Measurements from ENCODE around the gene RPTN.

RPTN gene

DNA sequence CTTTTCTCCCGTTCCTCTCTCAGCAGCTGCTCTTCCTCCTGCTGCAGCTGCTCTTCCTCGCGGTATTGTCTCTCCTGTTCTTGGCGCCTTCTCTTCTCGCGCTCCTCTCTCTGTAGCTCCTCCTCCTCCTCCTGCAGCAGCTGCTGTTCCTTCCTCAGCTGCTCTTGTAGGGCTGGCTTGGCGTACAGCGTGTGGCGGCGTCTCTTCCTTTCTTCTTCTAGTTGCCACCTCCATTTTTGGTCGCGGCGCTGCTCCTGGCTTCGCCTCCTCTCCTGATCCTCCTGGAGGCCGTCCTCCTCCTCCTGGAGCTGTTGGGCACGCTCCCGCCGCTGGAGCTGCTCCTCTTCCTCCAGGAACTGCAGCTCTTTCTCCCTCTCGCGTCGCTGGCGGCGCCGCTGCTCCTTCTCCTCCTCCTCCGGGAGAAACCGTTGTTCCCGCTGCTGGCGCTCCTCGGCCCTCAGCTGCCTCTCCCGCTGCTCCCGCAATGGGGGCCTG, 48.6 kb downstream of the RPTN start:
- Histone ChIP-seq H4K91ac (ENCODE audit: low read length) (no peak overlapping the region), H3K36me3 (ENCODE audit: control insufficient read depth in 1 of 2, insufficient read depth in 2 of 2, low read depth in 1 of 2, low read length in 2 of 2) (no peaks in the 10 kb centered on the region), H2BK12ac (ENCODE audit: low read length in 2 of 2) (no peak overlapping the region), H2BK120ac (ENCODE audit: low read depth, low read length) (no peak overlapping the region), H3K14ac (ENCODE audit: low read length in 2 of 2) (no peak overlapping the region), H3K79me1 (replicated peaks; ENCODE audit: low read length, poor library complexity, severe bottlenecking) (no peaks in the 10 kb centered on the region), H3K4ac (ENCODE audit: low read depth in 1 of 2, low read length in 2 of 2) (no peak overlapping the region), H3K23ac (ENCODE audit: low read length in 2 of 2) (no peak overlapping the region), H3K9me3 (ENCODE audit: control insufficient read depth, low read length) (peaks cover 2% of the 10 kb centered on the region), H3K27me3 (ENCODE audit: control insufficient read depth in 1 of 2, insufficient read depth in 1 of 2, low read length in 2 of 2) (peaks cover 25 to 82% of the 10 kb centered on the region in 2 experiments), H3K4me2 (ENCODE audit: low read length, poor library complexity, severe bottlenecking) (no peak overlapping the region), H2AFZ (ENCODE audit: low read depth, low read length) (no peak overlapping the region), H3K18ac (ENCODE audit: low read depth in 1 of 2, low read length in 2 of 2) (no peak overlapping the region), H4K8ac (ENCODE audit: low read length) (no peak overlapping the region), H3K9ac (ENCODE audit: low read length) (peak overlapping the region; percentile 48), H2BK5ac (ENCODE audit: low read depth, low read length, poor library complexity, severe bottlenecking) (no peak overlapping the region), H2BK15ac (ENCODE audit: low read depth, poor library complexity, severe bottlenecking) (no peak overlapping the region), H3K4me1 (ENCODE audit: control insufficient read depth, insufficient read depth, low read depth, low read length) (no peaks in the 10 kb centered on the region), H3K4me3 (ENCODE audit: insufficient read depth in 1 of 2, low read depth in 1 of 2, low read length in 2 of 2) (peak overlapping the region in 1 of 2 experiments; percentile 81), H2AK5ac (ENCODE audit: low read length, severe bottlenecking) (no peak overlapping the region), H3K27ac (ENCODE audit: low read length, poor library complexity, severe bottlenecking) (no peak overlapping the region)
- WGBS, result 63% methylated on average over 31 of the region's 31 CpGs
- no peak for DNase-seq

DNA sequence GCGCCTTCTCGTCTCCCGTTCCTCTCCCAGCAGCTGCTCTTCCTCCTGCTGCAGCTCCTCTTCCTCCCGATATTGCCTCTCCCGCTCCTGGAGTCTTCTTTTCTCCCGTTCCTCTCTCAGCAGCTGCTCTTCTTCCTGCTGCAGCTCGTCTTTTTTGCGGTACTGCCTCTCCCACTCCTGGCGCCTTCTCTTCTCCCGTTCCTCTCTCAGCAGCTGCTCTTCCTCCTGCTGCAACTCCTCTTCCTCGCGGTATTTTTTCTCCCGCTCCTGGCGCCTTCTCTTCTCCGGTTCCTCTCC, 49.1 kb downstream of the RPTN start:
- peak overlapping the region in 1 of 2 experiments; percentile 81 for H3K4me3 ChIP-seq (ENCODE audit: insufficient read depth in 1 of 2, low read depth in 1 of 2, low read length in 2 of 2)
- H4K8ac ChIP-seq (ENCODE audit: low read length), result no peak overlapping the region
- 91% methylated on average over 15 of the region's 15 CpGs for WGBS

DNA sequence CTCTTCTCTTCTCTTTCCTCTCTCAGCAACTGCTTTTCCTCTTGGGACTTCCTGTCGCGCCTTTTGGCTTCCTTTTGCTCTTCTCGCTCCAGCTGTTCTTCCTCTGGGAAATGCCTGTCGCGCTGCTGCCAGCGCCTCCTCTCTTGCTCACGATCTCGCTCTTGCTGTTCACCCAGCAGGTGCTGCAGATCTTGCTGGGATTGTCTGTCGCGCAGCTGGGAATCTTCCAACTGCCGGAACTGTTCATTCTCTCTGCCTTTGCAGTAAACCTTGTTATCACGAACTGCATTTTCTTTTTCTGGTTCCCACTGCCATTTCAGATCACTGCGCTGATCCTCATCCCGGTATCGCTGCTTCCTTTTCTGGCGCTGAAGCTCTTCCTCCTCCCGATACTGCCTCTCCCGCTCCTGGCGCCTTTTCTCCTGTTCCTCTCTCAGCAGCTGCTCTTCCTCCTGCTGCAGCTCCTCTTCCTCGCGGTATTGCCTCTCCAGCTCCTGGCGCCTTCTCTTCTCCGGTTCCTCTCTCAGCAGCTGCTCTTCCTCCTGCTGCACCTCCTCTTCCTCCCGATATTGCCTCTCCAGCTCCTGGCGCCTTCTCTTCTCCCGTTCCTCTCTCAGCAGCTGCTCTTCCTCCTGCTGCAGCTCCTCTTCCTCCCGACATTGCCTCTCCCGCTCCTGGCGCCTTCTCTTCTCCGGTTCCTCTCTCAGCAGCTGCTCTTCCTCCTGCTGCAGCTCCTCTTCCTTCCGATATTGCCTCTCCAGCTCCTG, 49.6 kb downstream of the RPTN start:
- no peak overlapping the region for H3K23ac ChIP-seq (ENCODE audit: low read length in 2 of 2)
- no peak overlapping the region for H2AFZ ChIP-seq (ENCODE audit: low read depth, low read length)
- no peaks in the 10 kb centered on the region for H3K4me1 ChIP-seq (ENCODE audit: control insufficient read depth, insufficient read depth, low read depth, low read length)
- no peak overlapping the region for H3K4ac ChIP-seq (ENCODE audit: low read depth in 1 of 2, low read length in 2 of 2)
- H3K9me3 ChIP-seq (ENCODE audit: control insufficient read depth, low read length), result no peaks in the 10 kb centered on the region
- no peak overlapping the region for H2AK5ac ChIP-seq (ENCODE audit: low read length, severe bottlenecking)
- peak overlapping the region in 1 of 2 experiments; percentile 81 for H3K4me3 ChIP-seq (ENCODE audit: insufficient read depth in 1 of 2, low read depth in 1 of 2, low read length in 2 of 2)
- no peak overlapping the region for H2BK15ac ChIP-seq (ENCODE audit: low read depth, poor library complexity, severe bottlenecking)
- no peak for DNase-seq
- H3K36me3 ChIP-seq (ENCODE audit: control insufficient read depth in 1 of 2, insufficient read depth in 2 of 2, low read depth in 1 of 2, low read length in 2 of 2), result no peaks in the 10 kb centered on the region
- H3K4me2 ChIP-seq (ENCODE audit: low read length, poor library complexity, severe bottlenecking), result no peak overlapping the region
- no peak overlapping the region for H3K18ac ChIP-seq (ENCODE audit: low read depth in 1 of 2, low read length in 2 of 2)
- 83% methylated on average over 31 of the region's 31 CpGs for WGBS
- peaks cover 22 to 82% of the 10 kb centered on the region in 2 experiments for H3K27me3 ChIP-seq (ENCODE audit: control insufficient read depth in 1 of 2, insufficient read depth in 1 of 2, low read length in 2 of 2)
- H3K14ac ChIP-seq (ENCODE audit: low read length in 2 of 2), result no peak overlapping the region
- no peaks in the 10 kb centered on the region for H3K79me1 ChIP-seq (replicated peaks; ENCODE audit: low read length, poor library complexity, severe bottlenecking)
- H2BK5ac ChIP-seq (ENCODE audit: low read depth, low read length, poor library complexity, severe bottlenecking), result no peak overlapping the region
- H3K9ac ChIP-seq (ENCODE audit: low read length), result no peak overlapping the region
- H2BK120ac ChIP-seq (ENCODE audit: low read depth, low read length), result no peak overlapping the region
- H2BK12ac ChIP-seq (ENCODE audit: low read length in 2 of 2), result no peak overlapping the region
- no peak overlapping the region for H4K91ac ChIP-seq (ENCODE audit: low read length)
- no peak overlapping the region for H3K27ac ChIP-seq (ENCODE audit: low read length, poor library complexity, severe bottlenecking)
- H4K8ac ChIP-seq (ENCODE audit: low read length), result no peak overlapping the region

More for the DNA sequence above, 49.1 kb downstream of the RPTN start:
- H3K23ac ChIP-seq (ENCODE audit: low read length in 2 of 2), result no peak overlapping the region
- no peak overlapping the region for H3K27ac ChIP-seq (ENCODE audit: low read length, poor library complexity, severe bottlenecking)
- no peak overlapping the region for H2BK15ac ChIP-seq (ENCODE audit: low read depth, poor library complexity, severe bottlenecking)
- no peak overlapping the region for H4K91ac ChIP-seq (ENCODE audit: low read length)
- H3K18ac ChIP-seq (ENCODE audit: low read depth in 1 of 2, low read length in 2 of 2), result no peak overlapping the region
- H3K9me3 ChIP-seq (ENCODE audit: control insufficient read depth, low read length), result peaks cover 2% of the 10 kb centered on the region
- DNase-seq, result no peak
- H3K14ac ChIP-seq (ENCODE audit: low read length in 2 of 2), result no peak overlapping the region
- no peak overlapping the region for H2AFZ ChIP-seq (ENCODE audit: low read depth, low read length)
- H3K27me3 ChIP-seq (ENCODE audit: control insufficient read depth in 1 of 2, insufficient read depth in 1 of 2, low read length in 2 of 2), result peaks cover 24 to 82% of the 10 kb centered on the region in 2 experiments
- H3K9ac ChIP-seq (ENCODE audit: low read length), result peak overlapping the region; percentile 48
- H3K4me1 ChIP-seq (ENCODE audit: control insufficient read depth, insufficient read depth, low read depth, low read length), result no peaks in the 10 kb centered on the region
- H2BK120ac ChIP-seq (ENCODE audit: low read depth, low read length), result no peak overlapping the region
- H3K4ac ChIP-seq (ENCODE audit: low read depth in 1 of 2, low read length in 2 of 2), result no peak overlapping the region
- H2BK12ac ChIP-seq (ENCODE audit: low read length in 2 of 2), result no peak overlapping the region
- H3K79me1 ChIP-seq (replicated peaks; ENCODE audit: low read length, poor library complexity, severe bottlenecking), result no peaks in the 10 kb centered on the region
- no peak overlapping the region for H2BK5ac ChIP-seq (ENCODE audit: low read depth, low read length, poor library complexity, severe bottlenecking)
- no peaks in the 10 kb centered on the region for H3K36me3 ChIP-seq (ENCODE audit: control insufficient read depth in 1 of 2, insufficient read depth in 2 of 2, low read depth in 1 of 2, low read length in 2 of 2)
- H3K4me2 ChIP-seq (ENCODE audit: low read length, poor library complexity, severe bottlenecking), result no peak overlapping the region
- H2AK5ac ChIP-seq (ENCODE audit: low read length, severe bottlenecking), result no peak overlapping the region

- H3K4ac ChIP-seq (ENCODE audit: low read depth in 1 of 2, low read length in 2 of 2), result no peak overlapping the region
- no peak overlapping the region for H3K23ac ChIP-seq (ENCODE audit: low read length in 2 of 2)
- WGBS, result 92% methylated on average over 28 of the region's 28 CpGs
- no peak overlapping the region for H3K18ac ChIP-seq (ENCODE audit: low read depth in 1 of 2, low read length in 2 of 2)
- H3K14ac ChIP-seq (ENCODE audit: low read length in 2 of 2), result no peak overlapping the region
- no peak overlapping the region for H2AFZ ChIP-seq (ENCODE audit: low read depth, low read length)
- H2BK5ac ChIP-seq (ENCODE audit: low read depth, low read length, poor library complexity, severe bottlenecking), result no peak overlapping the region
- H3K27me3 ChIP-seq (ENCODE audit: control insufficient read depth in 1 of 2, insufficient read depth in 1 of 2, low read length in 2 of 2), result peaks cover 22 to 82% of the 10 kb centered on the region in 2 experiments
- H2BK12ac ChIP-seq (ENCODE audit: low read length in 2 of 2), result no peak overlapping the region
- H4K91ac ChIP-seq (ENCODE audit: low read length), result no peak overlapping the region
- H3K9ac ChIP-seq (ENCODE audit: low read length), result peak overlapping the region; percentile 56
- H3K79me1 ChIP-seq (replicated peaks; ENCODE audit: low read length, poor library complexity, severe bottlenecking), result no peaks in the 10 kb centered on the region
- H2AK5ac ChIP-seq (ENCODE audit: low read length, severe bottlenecking), result no peak overlapping the region
- no peak overlapping the region for H3K27ac ChIP-seq (ENCODE audit: low read length, poor library complexity, severe bottlenecking)
- no peaks in the 10 kb centered on the region for H3K4me1 ChIP-seq (ENCODE audit: control insufficient read depth, insufficient read depth, low read depth, low read length)
- DNase-seq, result no peak
- H4K8ac ChIP-seq (ENCODE audit: low read length), result no peak overlapping the region
- peak overlapping the region in 1 of 2 experiments; percentile 81 for H3K4me3 ChIP-seq (ENCODE audit: insufficient read depth in 1 of 2, low read depth in 1 of 2, low read length in 2 of 2)
- H3K36me3 ChIP-seq (ENCODE audit: control insufficient read depth in 1 of 2, insufficient read depth in 2 of 2, low read depth in 1 of 2, low read length in 2 of 2), result no peaks in the 10 kb centered on the region
- H3K9me3 ChIP-seq (ENCODE audit: control insufficient read depth, low read length), result no peaks in the 10 kb centered on the region
- H2BK120ac ChIP-seq (ENCODE audit: low read depth, low read length), result no peak overlapping the region
- H2BK15ac ChIP-seq (ENCODE audit: low read depth, poor library complexity, severe bottlenecking), result no peak overlapping the region
- no peak overlapping the region for H3K4me2 ChIP-seq (ENCODE audit: low read length, poor library complexity, severe bottlenecking)
These were observed 50.2 kb downstream of the RPTN start for GRCh38 chr1:152108882-152109222.

Data from mesenchymal stem cell (in vitro differentiated cells and primary cell).